GM12873 (cell line): ENCODE results near the gene PLXND1.

Experiments
- TF ChIP-seq, protein P1 (sequence below): IDR thresholded peaks from 2 replicates; pipeline ENCODE4 v1.5.1; 2012; ENCODE audit warnings: low read depth, mild to moderate bottlenecking, moderate library complexity, low read length, control low read depth; ENCODE audit not compliant: insufficient read depth; ENCODE audit errors: missing control alignments

The PLXND1 gene

DNA sequence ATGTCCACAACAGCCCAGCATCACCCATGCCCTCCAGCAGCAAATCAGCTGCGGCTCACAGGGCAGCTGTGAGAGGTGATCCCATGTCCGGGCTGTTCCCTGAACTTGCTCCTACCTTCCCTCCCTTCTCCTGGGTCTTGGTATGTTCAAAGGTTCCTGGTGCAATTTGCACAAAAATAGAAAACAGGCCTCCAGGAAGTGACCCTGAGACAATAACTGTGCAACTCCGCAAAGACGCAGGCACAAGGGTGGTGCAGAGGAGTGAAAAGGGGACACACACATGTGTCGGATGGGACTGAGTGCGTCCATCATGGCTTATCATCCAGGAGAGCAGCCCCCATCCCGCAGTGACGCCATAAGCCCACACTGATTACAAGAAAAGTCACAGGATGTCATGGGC lies 16.3 kb downstream of the PLXND1 start:
- TF ChIP-seq, protein P1, sequence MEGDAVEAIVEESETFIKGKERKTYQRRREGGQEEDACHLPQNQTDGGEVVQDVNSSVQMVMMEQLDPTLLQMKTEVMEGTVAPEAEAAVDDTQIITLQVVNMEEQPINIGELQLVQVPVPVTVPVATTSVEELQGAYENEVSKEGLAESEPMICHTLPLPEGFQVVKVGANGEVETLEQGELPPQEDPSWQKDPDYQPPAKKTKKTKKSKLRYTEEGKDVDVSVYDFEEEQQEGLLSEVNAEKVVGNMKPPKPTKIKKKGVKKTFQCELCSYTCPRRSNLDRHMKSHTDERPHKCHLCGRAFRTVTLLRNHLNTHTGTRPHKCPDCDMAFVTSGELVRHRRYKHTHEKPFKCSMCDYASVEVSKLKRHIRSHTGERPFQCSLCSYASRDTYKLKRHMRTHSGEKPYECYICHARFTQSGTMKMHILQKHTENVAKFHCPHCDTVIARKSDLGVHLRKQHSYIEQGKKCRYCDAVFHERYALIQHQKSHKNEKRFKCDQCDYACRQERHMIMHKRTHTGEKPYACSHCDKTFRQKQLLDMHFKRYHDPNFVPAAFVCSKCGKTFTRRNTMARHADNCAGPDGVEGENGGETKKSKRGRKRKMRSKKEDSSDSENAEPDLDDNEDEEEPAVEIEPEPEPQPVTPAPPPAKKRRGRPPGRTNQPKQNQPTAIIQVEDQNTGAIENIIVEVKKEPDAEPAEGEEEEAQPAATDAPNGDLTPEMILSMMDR = no peak

- TF ChIP-seq, protein P1 = no peak
Observed at GRCh38 chr3:129587566-129588210, 18.8 kb downstream of the PLXND1 start.

GRCh38 chr3:129586746-129587430 lies 19.6 kb downstream of the PLXND1 start:
- TF ChIP-seq, protein P1 = no peak

DNA sequence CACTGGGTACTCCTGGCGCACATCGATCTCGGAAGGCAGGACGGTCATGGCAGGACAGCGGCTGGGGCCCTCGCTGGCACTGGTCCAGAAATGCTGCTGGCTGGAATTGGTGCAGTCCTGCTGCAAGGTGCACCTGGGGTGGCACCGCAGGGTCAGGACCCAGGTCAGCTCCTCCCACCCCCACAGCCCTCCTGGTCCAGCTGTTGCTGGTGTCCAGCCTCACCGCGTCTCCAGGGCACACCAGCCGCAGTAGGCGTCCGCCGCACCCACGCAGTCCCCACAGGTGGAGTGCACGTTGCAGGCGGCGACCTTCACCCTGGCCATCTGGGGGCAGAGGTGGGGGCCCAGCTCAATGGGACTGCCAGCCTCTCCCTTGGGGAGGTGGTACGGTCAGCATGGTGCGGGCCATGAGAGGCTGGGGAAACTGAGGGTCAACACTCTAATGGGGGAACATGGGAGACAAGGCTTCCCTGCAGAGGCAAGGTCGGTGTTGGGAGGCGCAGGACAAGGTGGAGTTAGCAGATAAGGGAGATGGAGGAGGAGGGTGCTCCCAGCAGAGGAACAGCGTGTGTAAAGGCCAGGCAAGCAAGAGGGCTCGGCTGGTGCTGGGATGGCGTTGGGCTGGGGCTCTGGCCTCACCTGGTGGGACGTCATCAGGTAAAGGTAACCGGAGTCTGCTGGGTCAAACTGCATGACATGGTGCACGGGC lies 20.4 kb downstream of the PLXND1 start:
- TF ChIP-seq, protein P1 = no peak

GRCh38 chr3:129584631-129585030 lies 21.8 kb downstream of the PLXND1 start:
- TF ChIP-seq, protein P1 = no peak

GRCh38 chr3:129583289-129583688 lies 23.2 kb downstream of the PLXND1 start:
- TF ChIP-seq, protein P1 = no peak

GRCh38 chr3:129582799-129583198 lies 23.7 kb downstream of the PLXND1 start:
- TF ChIP-seq, protein P1 = no peak
